SK-N-SH treated with all-trans-retinoic acid at 6 μM for 48 hours (cell line): Measurements from ENCODE around the gene CCDC154.

Experiments
- ARNTL ChIP-seq: fragments of 450-650 bp; formaldehyde crosslinking; IDR thresholded peaks from 2 replicates; pipeline ENCODE4 v1.5.0; 2020; ENCODE audit warnings: low read depth, mild to moderate bottlenecking, moderate library complexity, borderline replicate concordance
- BACH2 ChIP-seq: fragments of 250-450 bp; sonication (Bioruptor Pico); IDR thresholded peaks from 2 replicates; pipeline ENCODE4 v1.9.0; 2021; ENCODE audit warnings: mild to moderate bottlenecking, borderline replicate concordance
- CREB5 ChIP-seq: fragments of 250-450 bp; sonication (Bioruptor Pico); IDR thresholded peaks from 2 replicates; pipeline ENCODE4 v1.5.1; 2020; ENCODE audit warnings: low read depth, mild to moderate bottlenecking, moderate library complexity
- CSDC2 ChIP-seq: fragments of 250-450 bp; sonication (Bioruptor Pico); IDR thresholded peaks from 2 replicates; pipeline ENCODE4 v1.5.0; 2020; ENCODE audit warnings: mild to moderate bottlenecking, moderate library complexity
- ESRRG ChIP-seq: fragments of 250-450 bp; sonication (Bioruptor Pico); IDR thresholded peaks from 2 replicates; pipeline ENCODE4 v1.6.1; 2021; ENCODE audit warnings: mild to moderate bottlenecking
- PATZ1 ChIP-seq: fragments of 250-450 bp; sonication (Bioruptor Pico); IDR thresholded peaks from 2 replicates; pipeline ENCODE4 v1.8.0; 2020; ENCODE audit warnings: mild to moderate bottlenecking, moderate library complexity, borderline replicate concordance
- PPARA ChIP-seq: fragments of 250-450 bp; sonication (Bioruptor Pico); IDR thresholded peaks from 2 replicates; pipeline ENCODE4 v1.5.0; 2020; ENCODE audit warnings: mild to moderate bottlenecking, borderline replicate concordance
- ZFP3 ChIP-seq: fragments of 250-450 bp; sonication (Bioruptor Pico); IDR thresholded peaks from 2 replicates; pipeline ENCODE4 v1.5.0; 2020; ENCODE audit warnings: mild to moderate bottlenecking, moderate library complexity
- ZNF565 ChIP-seq: fragments of 450-650 bp; formaldehyde crosslinking; conservative IDR thresholded peaks from 2 replicates; pipeline ENCODE4 v1.5.0; 2020; ENCODE audit warnings: low read depth, mild to moderate bottlenecking, moderate library complexity
- ZNF70 ChIP-seq: fragments of 450-650 bp; formaldehyde crosslinking; IDR thresholded peaks from 2 replicates; pipeline ENCODE4 v1.5.0; 2020; ENCODE audit warnings: mild to moderate bottlenecking, moderate library complexity
- ZNF8 ChIP-seq: fragments of 450-650 bp; formaldehyde crosslinking; IDR thresholded peaks from 2 replicates; pipeline ENCODE4 v1.5.0; 2020; ENCODE audit warnings: mild to moderate bottlenecking, moderate library complexity

- no peak for TF ChIP-seq ZNF70
- no peak for TF ChIP-seq CSDC2
- TF ChIP-seq ARNTL (CRISPR knock-in tag): no peak
- no peak for TF ChIP-seq PATZ1 (CRISPR knock-in tag)
- TF ChIP-seq ZNF8 (CRISPR knock-in tag): no peak
- TF ChIP-seq ZNF565 (CRISPR knock-in tag): no peak
- no peak for TF ChIP-seq CREB5
- TF ChIP-seq ESRRG (CRISPR knock-in tag): no peak
- no peak for TF ChIP-seq BACH2 (CRISPR knock-in tag)
- no peak for TF ChIP-seq ZFP3 (CRISPR knock-in tag)
- TF ChIP-seq PPARA (CRISPR knock-in tag): no peak
These were observed 37.8 kb upstream of the CCDC154 start for GRCh38 chr16:1481906-1482835.
